NCI-H510A treated with DMSO at 0.1 percent for 48 hours (cell line): ENCODE measurements around the gene PLCB4.
"Not testable (repeated sequence)": the region's sequence is repeated elsewhere in the genome, so short reads cannot be mapped to it uniquely, and the experiment has no call there.

ENCODE experiments used
- DNase-seq: peaks from one replicate; lab custom pipeline; 2025; lab: John Stamatoyannopoulos, UW

Gene PLCB4

GRCh38 chr20:9367328-9367727, 298.4 kb downstream of the PLCB4 start:
- DNase-seq: no peak

GRCh38 chr20:9367746-9368145, 298.9 kb downstream of the PLCB4 start:
- DNase-seq: no peak

GRCh38 chr20:9368893-9369292, 300.0 kb downstream of the PLCB4 start:
- DNase-seq: no peak

GRCh38 chr20:9369557-9369956, 300.7 kb downstream of the PLCB4 start:
- no peak for DNase-seq

GRCh38 chr20:9374072-9374471, 305.2 kb downstream of the PLCB4 start:
- DNase-seq: no peak

GRCh38 chr20:9374480-9374879, 305.6 kb downstream of the PLCB4 start:
- DNase-seq: no peak

- no peak for DNase-seq
These were observed 306.4 kb downstream of the PLCB4 start for GRCh38 chr20:9375221-9375681.

- DNase-seq: no peak
These were observed 308.1 kb downstream of the PLCB4 start for GRCh38 chr20:9377007-9377406.

GRCh38 chr20:9385345-9386310, 316.7 kb downstream of the PLCB4 start:
- not testable (repeated sequence) for DNase-seq

- DNase-seq: no peak
These were observed 319.4 kb downstream of the PLCB4 start for GRCh38 chr20:9388160-9388812.

- no peak for DNase-seq
These were observed 319.9 kb downstream of the PLCB4 start for GRCh38 chr20:9388813-9389161.

- no peak for DNase-seq
These were observed 320.5 kb downstream of the PLCB4 start for GRCh38 chr20:9389346-9389745.

GRCh38 chr20:9390441-9390840, 321.6 kb downstream of the PLCB4 start:
- no peak for DNase-seq

- peak; percentile 66 for DNase-seq
These were observed 324.3 kb downstream of the PLCB4 start for GRCh38 chr20:9392892-9393857.

GRCh38 chr20:9395971-9396370, 327.1 kb downstream of the PLCB4 start:
- DNase-seq: no peak

GRCh38 chr20:9397928-9398327, 329.0 kb downstream of the PLCB4 start:
- no peak for DNase-seq

GRCh38 chr20:9398882-9399281, 330.0 kb downstream of the PLCB4 start:
- no peak for DNase-seq

GRCh38 chr20:9399322-9399721, 330.4 kb downstream of the PLCB4 start:
- DNase-seq: no peak

GRCh38 chr20:9400171-9401025, 331.5 kb downstream of the PLCB4 start:
- no peak for DNase-seq

- DNase-seq: no peak
These were observed 332.5 kb downstream of the PLCB4 start for GRCh38 chr20:9401371-9401770.

- DNase-seq: no peak
These were observed 333.3 kb downstream of the PLCB4 start for GRCh38 chr20:9402141-9402540.
